GDM1 (cell line): ENCODE data around the gene ATXN3L.

Experiments used
- DNase-seq: peaks from one replicate; lab custom pipeline; 2025; lab: John Stamatoyannopoulos, UW

Gene ATXN3L

DNA sequence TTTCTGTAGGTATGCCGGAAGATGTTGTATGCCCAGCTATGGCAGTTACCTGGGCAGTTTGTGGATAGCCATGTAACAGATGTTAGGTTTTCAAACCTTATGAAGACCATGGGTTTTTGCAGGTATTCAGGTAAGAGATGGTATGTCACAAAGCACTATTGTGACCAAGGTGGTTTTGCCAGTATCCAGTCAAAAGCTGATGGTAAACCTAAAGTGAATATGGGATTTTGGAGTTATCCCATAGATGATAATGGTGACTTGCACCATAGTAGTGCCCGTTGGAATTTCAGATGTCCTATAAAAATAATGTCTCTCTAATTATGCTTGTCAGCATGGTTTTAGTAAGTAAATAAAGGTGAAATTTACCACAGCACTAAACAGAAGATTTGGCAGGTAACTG is at the start of gene ATXN3L:
Gene ATXN3L, minus strand, starts transcription at position 101 of the 400 bp plus-strand sequence. CDS start 119 bp downstream, outside the sequence.
- DNase-seq: no peak

DNA sequence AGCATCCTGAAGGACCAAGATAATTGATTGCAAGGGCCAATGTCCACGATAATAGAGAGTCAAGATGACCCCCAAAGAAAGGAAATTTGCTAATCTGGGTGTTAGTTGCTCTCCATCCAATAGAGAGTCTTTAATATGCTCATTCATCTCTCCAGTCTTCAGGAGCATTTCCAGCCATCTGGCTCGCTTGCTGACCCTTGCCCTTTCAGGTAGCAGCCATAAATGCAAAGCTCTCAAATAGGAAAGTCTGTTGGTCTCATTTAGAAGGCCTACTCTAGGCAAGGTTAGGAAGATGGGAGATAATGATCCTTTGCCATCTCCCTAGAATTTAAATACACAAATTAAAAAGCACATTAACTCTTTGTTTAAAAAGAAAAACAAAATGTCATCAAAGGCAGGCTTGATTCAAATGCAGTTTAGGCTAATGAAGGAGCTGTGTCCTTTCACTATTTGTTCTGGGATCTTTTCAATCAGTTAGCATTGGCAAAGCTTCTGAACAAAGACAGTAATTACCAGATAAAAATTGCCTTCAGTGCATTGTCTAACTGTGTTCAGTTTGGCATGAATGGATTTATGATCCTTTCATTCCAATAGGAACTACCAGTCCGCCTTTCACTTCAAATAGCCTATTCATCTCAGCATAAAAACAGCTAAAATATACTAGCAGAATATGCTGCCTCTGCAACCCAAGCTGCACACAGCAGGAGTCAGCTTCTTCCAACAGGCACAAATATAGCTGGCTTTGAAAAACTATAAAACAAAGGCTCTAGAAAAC is 49.6 kb upstream of the ATXN3L start:
- DNase-seq: no peak

DNA sequence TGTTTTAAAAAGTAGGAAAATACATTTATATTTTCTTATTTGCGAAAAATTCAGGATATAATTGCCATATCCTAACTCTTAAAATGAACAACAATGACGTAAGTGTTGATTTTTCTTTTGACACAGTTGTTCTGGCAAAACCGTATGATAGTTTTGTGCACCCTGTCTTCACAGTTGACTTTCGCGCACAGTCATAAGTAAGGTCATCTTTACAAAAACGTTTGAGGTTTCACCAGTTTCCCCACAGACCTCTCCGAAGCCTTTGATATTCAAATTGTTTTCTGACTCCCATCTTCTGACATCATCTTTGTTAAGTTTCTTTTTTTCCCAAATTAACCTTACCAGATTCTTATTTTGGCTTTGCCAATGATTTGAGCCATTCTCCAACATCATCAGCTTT is 48.1 kb upstream of the ATXN3L start:
- DNase-seq: no peak

DNA sequence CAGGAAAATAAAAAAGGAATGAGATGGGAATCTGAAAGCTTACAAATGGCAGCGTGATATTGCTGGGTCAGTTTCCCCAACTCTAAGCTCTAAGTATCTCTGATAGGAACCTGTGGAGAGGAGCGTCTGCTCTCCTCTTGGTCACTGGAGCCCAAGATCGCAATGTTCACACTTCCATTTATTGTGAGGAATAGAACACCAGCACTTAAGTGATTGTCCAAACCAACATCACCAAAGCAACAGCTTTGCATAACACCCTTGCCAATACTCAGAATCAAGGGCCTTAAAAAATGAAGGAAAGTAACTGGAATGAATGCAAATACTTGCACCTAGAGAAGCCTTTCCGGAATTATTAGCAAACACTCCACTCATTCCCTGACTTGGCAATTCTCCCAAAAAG is 46.8 kb upstream of the ATXN3L start:
- no peak for DNase-seq

DNA sequence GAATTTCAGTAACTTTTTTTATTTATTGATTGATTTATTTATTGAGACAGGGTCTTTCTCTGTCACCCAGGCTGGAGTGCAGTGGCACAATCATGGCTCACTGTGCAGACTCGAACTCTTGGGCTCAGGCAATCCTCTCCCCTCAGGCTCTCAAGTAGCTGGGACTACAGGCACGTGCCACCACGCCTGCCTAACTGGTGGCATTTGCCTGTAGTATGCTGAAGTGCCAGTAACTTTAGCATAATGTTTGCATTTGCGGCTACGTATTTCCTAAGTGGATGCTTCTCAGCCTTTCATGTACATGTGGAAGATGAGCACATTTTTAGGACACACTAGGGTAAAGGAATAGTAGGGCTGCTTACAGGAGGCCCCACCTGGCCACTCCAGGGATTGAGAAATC is 45.3 kb upstream of the ATXN3L start:
- no peak for DNase-seq

DNA sequence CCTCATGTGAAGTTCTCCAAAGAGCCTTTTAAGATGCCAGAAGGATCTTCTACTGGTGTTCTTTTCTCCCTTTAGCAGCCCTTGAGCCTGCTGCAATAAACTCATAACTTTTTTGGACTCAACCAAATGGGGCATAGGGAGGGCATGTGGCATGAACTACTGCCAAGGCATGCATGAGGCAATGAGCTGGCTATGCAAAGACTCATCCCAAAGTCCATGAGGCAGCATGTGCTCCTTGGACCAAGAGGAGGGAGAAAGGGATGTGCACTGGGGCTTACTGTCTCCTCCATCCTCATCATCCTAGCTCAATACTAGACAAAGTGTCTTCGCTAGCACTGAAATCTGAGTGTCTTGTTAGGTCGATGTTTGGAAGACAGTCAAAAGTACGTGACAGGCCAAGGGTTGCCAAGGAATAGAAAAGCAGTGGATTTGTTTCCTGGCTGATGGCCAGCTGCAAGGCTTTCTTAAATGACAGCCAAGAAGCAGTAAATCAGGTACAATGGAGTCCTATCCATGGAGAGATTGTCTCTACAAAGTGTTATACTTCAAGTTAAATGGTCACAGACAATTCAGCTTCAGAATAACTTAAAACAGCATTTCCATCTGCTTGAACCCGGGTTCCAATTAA is 44.5 kb upstream of the ATXN3L start:
- no peak for DNase-seq

DNA sequence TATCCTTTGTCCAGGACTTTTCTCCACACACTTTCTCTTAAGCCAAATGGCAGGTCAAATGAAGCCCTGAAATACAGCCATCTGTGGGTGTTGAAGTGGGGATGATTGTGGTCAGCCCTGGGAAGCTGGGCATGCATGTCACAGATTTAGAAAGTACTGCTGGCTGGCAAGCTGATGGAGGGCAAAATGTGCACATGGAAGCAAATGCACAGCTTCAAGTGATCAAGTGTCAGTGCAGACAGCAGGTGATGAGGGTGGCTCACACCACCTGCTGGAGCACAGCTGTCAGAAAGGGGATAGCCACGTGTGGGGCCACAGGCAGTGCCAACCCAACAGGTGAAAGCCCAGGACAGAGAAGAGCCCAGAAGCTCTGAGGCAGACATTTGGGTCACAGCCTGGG is 40.3 kb upstream of the ATXN3L start:
- DNase-seq: no peak

DNA sequence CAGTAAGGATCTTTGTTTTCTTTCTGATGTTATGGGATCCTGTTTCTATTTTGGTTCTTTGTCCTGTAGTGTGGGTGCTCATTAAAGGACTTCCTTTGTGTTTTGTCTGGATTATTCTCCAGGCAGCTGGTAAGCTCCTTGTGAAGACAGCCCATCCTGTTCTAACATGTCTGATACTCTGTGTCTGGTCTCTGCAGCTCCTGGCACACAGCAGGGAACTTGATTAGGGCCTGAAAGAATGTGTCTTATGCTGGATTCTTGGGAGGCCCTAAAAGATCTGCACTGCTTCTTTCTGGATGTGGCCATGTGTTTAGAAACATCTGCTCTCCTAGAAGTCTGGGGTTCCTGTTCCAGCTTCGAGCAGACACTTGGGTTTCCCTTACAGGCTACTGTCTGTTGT is 38.1 kb upstream of the ATXN3L start:
- no peak for DNase-seq

DNA sequence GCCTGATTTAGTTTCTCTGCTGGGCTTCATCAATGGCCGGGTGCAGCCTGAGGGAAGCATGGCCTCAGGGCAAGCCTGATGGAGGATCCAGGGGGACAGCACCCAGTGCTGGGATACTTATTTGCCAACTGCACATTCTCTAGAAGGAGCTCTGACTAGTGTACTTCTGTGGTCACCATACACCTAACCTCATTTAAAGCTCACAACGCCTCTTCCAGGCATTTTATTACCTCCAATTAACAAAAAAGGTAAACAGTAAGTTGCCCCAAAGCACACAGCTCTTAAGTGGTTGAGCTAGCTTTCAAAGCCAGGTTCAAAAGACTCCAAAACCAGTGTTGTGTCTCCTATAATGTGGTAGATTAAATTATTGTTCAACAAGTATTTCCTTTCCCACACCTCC is 26.8 kb upstream of the ATXN3L start:
- DNase-seq: no peak

DNA sequence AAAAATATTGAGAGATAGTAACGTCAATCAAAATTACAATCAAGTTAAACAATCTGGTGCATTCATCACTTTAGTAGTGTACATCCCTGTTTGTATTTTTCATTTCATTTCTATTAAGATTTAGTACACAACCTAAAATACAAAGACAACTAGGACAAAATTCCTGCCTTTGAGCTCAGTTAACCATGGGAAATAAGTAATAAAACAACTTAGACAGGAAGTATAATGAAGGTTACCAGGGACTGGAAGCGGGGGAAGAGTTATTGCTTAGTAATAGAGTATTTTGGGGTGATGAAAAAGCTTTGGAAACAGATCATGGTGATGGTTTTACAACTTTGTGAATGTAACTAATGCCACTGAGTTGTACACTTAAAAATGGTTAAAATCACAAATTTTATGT is 25.6 kb upstream of the ATXN3L start:
- DNase-seq: no peak

DNA sequence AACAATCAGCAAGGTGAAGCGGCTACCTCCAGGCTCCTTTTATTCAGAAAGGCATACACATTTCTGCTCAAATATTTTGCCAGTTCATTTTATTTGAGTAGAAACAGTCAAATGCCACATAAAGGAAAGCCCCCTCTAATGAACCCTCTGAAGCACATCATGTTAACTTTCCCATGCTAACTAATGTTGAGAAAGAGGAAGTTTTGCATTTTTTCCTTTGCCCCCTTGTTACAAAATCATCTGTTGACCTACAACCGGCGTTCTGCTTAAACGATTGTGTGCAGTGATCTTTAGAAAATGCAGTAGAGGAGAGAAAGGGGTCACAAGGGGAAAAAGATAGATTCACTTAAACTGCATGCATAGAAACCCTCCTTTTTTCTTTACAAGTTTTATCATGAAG is 25.2 kb upstream of the ATXN3L start:
- no peak for DNase-seq

DNA sequence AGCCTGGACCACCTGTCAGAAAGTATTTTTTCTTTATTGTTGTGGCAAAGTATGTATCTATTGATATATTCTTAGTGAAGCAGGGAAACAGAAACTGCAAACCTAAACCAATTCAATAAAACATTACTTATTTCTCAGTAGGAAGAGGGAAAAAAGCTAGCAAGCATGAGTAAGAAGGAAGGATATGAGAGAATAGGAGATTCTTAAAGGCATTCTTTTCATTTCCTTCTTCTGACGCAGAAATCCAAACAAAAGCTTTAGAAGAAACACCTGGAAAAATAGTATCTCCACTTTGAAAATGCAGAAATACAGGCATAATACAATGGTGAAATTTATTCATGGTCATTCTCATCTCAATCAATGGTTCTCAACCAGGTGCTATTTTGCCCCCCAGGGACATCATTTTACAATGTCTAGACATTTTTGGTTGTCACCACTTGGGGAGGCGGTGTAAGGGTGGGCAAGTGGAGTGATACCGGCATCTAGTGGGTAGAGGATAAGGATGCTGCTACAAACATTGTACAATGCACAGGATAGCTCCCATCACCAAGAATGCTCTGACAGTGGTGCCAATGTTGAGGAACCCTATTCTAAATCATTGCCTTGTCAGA is 21.7 kb upstream of the ATXN3L start:
- no peak for DNase-seq

DNA sequence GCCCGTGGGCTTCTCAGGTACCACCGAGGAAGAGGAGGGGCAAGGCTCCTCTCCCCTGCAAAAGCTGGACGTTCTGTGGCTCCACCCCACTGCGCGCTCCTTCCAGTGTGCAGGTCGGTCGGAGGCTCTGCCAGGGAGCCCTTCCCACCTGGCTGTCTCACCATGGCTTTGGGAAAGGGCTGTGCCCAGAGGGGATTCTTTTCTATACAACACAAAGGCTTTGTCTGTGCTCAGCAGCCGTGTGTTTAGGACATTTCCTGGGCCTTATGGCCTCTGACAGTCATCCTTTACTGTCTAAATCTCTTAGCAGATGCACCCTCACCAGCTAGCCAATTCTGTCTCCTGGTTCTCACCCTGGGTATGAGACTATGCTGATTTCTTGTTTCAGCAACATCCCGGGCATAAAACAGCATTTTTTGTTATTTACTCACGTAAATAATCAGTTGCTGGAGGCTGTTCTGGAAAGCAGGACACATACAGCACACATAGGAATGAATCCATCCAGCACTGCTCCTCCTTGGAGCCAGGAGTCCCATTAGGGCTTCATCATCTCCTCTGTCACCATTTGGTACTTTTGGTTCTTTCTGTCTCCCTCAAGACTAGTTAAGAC is 20.4 kb upstream of the ATXN3L start:
- DNase-seq: no peak

DNA sequence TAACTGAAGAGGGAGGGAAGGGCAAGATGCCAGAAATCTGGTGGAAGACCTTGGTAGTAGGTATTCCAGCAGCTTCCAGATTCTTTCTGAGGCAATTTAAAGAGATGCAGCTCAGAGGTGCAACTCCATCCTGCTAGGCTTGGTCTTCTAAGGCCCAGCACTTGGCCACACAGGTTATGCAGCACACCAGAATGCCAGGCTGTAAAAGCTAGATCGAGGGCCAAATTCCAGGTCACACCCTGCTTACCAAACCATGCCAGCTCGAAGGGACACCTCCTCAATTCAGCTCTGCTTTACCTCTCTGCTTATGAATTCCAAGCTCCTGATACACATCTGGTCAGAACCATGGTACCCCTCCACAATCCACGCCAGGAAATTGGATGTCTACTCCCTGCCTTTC is 19.8 kb upstream of the ATXN3L start:
- no peak for DNase-seq

DNA sequence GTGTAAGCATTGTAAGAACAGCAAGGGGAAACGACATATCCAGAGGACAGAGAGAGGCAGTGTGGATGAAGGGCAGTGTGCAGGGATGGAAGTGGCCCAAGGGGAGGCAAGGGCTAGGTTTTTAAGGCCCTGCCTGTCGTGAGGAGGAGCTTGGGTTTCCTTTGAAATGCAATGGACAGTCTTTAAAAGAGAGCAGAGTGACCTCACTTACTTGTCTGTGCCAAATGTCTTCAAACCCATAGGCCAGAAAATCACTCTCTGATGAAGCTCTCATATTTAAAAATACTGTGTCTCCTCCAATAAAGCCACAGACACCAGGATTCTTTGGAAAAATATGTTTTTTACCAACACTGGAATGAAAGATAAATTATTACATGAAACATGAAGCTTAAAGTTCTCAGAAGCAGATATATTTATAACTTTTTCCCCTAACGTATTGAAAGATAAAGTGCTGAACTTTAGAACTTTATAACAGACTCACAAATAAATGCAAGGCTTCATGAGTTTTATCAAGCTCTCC is 19.2 kb upstream of the ATXN3L start:
- DNase-seq: no peak

DNA sequence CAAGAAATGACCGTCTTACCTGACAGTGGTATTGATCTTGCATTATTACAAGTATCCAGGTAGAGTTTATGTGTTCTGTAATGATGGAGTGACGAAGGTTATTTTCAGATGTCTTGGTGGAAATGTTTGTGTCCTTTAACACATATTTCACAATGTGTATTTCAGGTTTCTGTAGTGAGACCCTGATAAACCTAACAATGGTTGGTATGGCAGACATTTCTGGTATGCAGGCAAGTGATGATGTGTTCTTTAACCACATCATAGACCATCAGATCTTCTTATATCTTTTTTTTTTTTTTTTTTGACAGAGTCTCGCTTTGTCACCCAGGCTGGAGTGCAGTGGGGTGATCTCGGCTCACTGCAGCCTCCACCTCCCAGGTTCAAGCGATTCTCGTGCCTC is 14.6 kb upstream of the ATXN3L start:
- DNase-seq: no peak

DNA sequence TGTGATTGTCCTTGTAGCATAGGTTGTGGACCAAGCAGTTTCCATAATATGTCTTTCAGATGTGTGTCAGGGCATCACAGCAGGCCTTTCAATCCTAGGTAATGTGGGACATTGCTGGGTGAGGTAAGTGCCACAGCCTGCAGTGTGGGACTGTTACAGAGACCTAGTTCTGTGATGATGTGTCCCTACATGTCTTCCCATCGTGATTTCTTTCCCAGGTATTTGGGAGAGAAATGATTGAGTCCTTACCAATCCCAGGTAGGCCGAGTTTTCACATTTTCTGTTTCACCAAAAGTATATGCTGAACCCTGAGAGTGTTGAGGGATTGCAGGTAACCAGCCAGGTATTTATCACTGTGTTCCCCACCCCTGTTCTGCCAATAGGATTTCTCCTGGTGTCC is 10.6 kb upstream of the ATXN3L start:
- no peak for DNase-seq

DNA sequence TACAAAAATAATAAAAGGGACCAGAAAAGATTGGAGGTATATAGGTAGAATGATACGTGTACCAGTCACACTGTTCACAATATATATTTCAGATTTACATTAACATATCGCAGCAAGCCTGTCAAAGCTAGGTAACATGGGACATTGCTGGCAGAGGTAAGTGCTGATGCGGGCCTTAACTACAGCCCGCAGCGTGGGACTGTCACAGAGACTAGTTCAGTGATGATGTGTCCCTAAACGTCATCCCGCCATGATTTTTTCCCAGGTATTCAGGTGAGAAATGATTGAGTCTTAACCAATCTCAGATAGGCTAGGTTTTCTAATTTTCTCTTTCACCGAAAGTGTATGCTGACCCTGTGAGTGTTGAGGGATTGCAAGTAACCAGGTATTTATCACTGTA is 7.8 kb upstream of the ATXN3L start:
- no peak for DNase-seq

DNA sequence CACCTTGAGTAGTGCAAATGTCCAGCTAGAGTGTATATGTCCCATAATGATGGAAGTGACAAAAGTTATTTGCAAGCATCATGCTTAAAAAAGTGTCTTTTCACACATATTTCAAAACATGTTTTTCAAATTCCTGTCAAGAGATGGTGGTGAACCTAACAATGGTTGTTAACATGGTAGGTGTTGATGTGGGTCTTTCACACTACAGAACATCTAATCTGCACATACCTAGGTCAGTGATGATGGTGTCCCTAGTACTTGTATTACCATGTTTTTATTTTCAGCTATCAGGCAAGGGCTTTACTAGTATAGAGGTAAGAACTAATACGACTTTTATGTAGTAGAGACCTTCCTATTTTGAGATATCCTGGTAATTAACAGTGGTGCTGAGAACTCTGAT is 3.4 kb upstream of the ATXN3L start:
- DNase-seq: no peak

DNA sequence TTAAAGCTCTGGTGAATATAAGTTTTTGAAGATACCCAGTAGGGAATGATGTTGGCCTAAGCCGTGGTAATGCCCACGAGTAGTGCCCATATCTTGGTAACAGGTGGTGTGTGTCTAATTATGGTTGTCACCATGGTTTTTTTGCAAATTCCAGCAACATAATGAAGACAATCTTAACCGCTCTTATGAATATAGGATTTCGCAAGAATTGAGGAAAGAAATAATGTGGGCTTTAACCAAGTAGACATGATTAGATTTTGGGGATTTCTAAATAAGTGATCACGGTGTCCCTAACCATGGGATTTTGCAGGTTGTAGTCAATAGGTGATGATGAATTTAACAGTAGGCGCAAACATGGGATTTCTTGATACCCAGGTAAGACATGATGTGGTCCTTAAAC is 2.5 kb downstream of the ATXN3L start:
- DNase-seq: no peak

DNA sequence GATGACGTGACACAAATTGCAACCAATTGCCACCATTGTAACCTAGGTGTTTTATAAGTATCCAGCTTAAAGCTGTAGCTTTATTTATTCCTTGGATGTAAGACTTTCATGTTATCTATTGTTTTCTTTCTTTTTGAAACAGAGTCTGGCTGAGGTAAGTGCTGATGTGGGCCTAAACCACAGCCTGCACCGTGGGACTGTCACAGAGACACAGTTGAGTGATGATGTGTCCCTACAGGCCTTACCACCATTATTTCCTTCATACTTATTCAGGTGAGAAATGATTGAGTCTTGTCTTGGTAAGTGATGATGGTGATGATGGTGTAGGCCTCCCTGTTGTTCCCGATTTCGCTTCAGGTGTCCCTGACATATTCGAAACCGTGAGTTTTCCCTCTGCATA is 8.3 kb downstream of the ATXN3L start:
- DNase-seq: no peak

DNA sequence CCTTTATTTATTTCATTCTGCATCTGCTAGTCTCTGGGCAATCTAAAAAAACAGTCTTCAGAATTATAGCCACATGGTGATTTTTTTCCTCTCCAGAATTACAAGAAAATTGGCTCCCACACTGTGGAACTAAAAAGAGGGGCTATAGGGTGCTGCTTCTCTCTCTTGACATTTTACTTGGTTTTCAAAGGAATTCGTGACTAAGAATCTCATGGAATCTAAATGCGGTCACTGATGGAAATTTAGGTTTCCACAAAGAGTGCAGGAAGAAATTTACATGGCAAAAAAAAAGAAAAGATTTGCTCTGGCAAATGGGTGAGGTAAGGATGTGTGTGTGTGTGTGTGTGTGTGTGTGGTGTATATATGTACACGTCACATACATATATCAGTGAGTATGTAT is 10.2 kb downstream of the ATXN3L start:
- DNase-seq: no peak

DNA sequence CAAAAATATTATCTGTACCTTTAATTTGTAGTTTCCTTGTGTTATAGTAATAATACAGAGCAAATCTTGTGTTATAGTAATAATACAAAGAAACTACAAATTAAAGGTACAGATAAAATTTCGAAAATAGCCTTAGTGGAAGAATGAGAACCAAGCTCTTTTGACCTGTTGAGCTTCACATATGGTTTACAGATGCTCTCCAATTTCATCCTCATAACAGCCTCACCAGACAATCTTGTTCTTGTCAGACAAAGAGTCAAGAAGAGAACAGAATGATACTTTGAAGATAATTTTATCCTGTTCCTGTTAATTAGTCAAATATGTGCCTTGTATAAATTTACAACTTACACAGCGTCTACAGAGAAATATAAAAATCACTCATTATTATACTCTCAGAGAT is 12.8 kb downstream of the ATXN3L start:
- no peak for DNase-seq
